HG03521 (cell line): Measurements from ENCODE around the gene SETD7.
A peak's percentile ranks its signal among the peaks of the same experiment; 100 is the strongest.
"Not testable (repeated sequence)": the region's sequence is repeated elsewhere in the genome, so short reads cannot be mapped to it uniquely, and the experiment has no call there.

Experiments used
- ATAC-seq: cut with Tn5 transposase; IDR thresholded peaks from one replicate; pipeline ENCODE4 v1.9.1; 2021; ENCODE audit warnings: mild to moderate bottlenecking, moderate library complexity; ENCODE audit not compliant: unreplicated experiment

Gene SETD7

GRCh38 chr4:139470295-139470694, 85.7 kb downstream of the SETD7 start:
- ATAC-seq = no peak

DNA sequence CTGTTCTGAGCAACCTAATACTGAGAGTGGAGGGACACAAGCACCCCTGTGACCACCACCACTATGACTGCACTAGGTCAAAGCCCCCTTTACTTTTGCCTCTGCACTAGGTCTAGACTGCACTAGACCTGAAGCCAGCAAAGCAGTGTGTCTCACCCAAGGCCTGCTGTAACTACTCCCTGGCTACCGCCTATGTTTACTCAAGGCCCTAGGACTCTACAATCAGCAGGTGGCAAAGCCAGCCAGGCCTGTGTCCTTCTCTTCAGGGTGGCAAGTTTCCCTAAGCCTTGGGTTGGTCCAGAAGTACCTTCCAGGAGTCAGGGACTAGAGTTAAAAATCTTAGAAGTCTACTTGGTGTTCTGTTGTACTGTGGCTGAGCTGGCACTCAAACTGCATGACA, 86.2 kb downstream of the SETD7 start:
- ATAC-seq = no peak

GRCh38 chr4:139469216-139469615, 86.8 kb downstream of the SETD7 start:
- no peak for ATAC-seq

DNA sequence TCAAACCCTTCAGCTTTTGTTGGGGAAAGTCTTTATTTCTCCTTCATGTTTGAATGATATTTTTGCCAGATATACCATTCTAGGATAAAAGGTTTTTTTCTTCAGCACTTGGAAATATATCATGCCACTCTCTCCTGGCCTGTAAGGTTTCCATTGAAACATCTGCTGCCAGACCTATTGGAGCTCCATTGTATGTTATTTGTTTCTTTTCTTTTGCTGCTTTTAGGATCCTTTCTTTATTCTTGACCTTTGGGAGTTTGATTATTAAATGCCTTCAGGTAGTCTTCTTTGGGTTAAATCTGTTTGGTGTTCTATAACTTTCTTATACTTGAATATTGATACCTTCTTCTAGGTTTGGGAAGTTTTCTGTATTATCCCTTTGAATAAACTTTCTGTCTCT, 87.3 kb downstream of the SETD7 start:
- ATAC-seq = not testable (repeated sequence)

DNA sequence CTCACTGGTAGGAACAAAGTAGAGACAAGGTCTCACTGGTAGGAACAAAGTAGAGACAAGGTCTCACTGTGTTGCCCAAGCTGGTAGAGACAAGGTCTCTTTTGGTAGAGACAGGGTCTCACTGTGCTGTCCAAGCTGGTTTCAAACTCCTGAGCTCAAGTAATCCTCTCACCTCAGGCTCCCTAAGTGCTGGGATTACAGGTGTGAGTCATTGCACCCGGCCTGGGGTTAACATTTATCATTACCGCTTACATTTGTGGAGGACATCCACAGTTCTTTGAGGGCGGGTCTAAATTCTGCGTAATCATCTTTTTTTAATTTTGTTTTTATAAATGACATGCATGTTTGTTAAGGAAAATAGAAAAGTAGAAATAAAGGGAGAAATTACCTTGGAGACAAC, 90.1 kb downstream of the SETD7 start:
- ATAC-seq = no peak

- ATAC-seq = not testable (repeated sequence)
These were observed 91.5 kb downstream of the SETD7 start for GRCh38 chr4:139464512-139464911.

- ATAC-seq = no peak
These were observed 94.9 kb downstream of the SETD7 start for GRCh38 chr4:139461022-139461628.

GRCh38 chr4:139460565-139460964, 95.5 kb downstream of the SETD7 start:
- ATAC-seq = no peak

DNA sequence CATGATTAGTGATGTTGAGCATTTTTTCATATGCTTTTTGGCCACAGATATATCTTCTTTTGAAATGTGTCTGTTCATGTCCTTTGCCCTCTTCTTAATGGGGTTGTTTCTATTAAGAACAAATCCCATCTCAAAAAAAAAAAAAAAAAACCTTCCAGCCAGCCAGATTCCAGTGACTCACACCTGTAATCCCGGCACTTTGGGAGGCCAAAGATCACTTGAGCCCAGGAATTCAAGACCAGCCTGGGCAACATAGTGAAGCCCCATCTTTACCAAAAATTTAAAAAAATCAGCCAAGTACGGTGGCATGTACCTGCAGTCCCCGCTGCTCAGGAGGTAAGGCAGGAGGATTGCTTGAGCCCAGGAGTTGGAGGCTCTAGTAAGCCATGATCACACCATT, 97.0 kb downstream of the SETD7 start:
- no peak for ATAC-seq

DNA sequence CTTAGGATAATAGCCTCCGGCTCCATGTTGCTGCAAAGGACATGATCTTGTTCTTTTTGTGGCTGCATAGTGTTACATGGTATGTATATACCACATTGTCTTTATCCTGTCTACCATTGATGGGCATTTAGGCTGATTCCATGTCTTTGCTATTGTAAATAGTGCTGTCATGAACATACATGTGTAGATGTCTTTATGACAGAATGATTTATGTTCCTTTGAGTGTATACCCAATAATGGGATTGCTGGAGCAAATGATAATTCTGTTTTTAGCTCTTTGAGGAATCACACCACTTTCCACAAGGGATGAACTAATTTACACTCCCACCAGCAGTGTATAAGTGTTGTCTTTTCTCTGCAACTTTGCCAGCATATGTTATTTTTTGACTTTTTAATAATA, 97.5 kb downstream of the SETD7 start:
- no peak for ATAC-seq

- no peak for ATAC-seq
These were observed 98.7 kb downstream of the SETD7 start for GRCh38 chr4:139457318-139457717.

DNA sequence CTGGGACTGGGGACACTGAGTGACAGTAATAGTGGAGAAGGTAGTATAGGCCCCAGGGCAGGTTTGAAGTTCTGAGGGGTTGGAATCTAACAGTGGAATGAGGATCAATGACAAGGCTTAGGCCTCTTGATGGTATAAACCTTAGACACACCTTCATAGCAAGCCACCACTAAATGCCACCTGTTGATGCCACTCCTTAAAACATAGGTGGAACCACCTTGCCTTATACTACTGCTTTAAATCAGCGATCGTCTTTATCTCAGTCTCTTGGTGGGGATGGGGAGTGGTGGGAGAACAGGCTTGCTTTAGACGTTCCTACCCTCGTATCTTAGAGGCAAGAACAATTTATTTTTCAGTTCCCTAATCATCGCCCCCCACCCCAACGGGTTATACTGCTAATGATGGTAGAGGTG, 100.9 kb downstream of the SETD7 start:
- no peak for ATAC-seq

DNA sequence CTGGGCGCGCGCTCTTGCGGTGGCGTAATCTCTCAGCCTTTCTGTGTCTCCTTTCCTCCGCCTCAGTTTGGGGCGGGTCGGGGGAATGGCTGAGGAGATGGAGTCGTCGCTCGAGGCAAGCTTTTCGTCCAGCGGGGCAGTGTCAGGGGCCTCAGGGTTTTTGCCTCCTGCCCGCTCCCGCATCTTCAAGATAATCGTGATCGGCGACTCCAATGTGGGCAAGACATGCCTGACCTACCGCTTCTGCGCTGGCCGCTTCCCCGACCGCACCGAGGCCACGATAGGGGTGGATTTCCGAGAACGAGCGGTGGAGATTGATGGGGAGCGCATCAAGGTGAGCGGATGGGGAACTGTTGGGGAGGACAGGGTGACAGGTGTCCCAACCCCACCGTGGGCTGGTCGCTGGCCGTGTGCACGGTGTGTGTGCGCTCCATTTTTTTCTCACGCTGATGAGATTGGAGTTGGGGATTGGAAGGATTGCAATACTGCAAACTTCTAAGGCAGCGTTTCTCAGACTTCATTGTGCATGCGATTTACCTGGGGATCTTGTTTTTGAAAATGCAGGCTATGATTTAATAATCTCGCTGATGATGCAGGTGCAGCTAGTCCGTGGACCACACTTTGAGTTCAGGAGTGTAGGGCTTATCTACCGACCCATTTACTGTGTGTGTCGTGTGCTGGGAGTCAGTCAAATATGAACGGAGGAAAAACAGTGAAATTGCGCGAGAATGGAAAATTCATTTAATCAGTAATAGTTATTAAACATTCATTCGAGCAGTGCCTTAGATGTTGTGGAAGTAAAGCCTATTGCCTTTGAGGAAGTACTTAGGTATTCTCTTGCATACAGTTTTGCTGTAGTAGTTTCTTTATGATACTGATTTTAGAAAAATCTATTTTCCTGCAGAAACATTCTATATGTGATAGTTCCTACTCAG, 101.6 kb downstream of the SETD7 start, which contains the start of gene RAB33B:
Gene RAB33B (plus strand): TSS at position 11 of the 935 bp plus-strand sequence. CDS start 75 bp downstream, at position 86.
- ATAC-seq = peak; percentile 3

GRCh38 chr4:139453371-139454110, 102.5 kb downstream of the SETD7 start:
- peak; percentile 88 for ATAC-seq

DNA sequence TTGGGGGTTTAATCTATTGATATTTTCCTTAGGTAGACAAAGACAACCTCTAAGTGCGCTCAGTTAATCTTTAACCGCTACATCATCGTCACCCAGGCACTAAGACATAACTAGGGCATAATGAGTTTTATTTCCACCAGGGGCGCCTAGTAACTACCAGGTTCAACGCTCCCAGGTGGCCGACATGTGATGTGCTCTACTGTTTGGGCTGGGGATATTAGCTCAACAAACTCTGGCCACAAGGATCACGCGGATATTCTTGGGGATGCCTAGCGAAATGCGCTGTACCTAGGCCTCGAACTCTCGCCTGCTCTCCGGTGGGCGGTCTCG, 103.0 kb downstream of the SETD7 start:
- peak; percentile 42 for ATAC-seq

DNA sequence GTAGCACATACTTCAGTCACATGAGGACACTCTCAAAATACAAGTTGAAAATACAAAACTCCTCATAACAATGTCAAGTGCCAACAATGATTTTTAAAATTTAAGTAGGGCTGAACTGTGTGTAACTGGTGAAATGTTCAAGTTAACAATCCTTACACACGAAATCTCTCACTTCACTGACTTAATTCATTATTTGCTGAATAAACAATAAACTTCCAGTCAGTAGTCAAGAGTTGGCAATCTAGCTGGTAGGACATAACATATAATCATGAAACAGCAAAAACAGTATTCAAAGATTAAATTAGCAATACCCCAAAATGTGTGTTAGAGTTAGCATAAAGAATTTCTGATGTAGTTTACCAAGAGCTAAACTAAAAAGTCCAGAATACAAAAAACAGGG, 104.0 kb downstream of the SETD7 start:
- ATAC-seq = no peak

- ATAC-seq = no peak
These were observed 105.4 kb downstream of the SETD7 start for GRCh38 chr4:139450586-139450985.

DNA sequence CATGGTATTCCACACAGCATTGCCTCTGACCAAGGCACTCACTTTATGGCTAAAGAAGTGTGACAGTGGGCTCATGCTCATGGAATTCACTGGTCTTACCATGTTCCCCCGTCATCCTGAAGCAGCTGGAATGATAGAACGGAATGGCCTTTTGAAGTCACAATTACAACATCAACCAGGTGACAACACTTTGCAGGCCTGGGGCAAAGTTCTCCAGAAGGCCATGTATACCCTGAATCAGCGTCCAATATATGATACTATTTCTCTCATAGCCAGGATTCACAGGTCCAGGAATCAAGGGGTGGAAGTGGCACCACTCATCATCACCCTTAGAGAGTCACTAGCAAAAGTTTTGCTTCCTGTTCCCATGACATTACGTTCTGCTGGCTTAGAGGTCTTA, 108.9 kb downstream of the SETD7 start:
- not testable (repeated sequence) for ATAC-seq
